T-cell (primary cell): Measurements from ENCODE around the gene DNAI1. TPM values are rescaled to one million over a fixed set of nuclear protein-coding genes. Genes with fewer than 3 reads are reported as not detected.

Experiments
- ATAC-seq, 4 experiments: fragments of 200-7000 bp in 3 of 4; fragments of 150-1000 bp in 1 of 4; cut with Tn5 transposase; replicated peaks in 1 of 4; 1 replicate in 3 of 4; 2 replicates in 1 of 4; pipeline ENCODE4 v1.10.0; 2021; ENCODE audit warnings: moderate library complexity in 3 of 4, mild to moderate bottlenecking in 2 of 4, moderate number of reproducible peaks in 1 of 4
- CTCF ChIA-PET, 2 donors: fragments of 300-600 bp; sonication (Branson Sonifier 250); formaldehyde crosslinking; loops; one replicate each; lab custom pipeline; 2022; ENCODE audit warnings: antibody characterized with exemption in 2 of 2; lab: Charles Lee
- POLR2A ChIA-PET, 2 donors: fragments of 300-600 bp; sonication (Branson Sonifier 250); formaldehyde crosslinking; loops; one replicate each; lab custom pipeline; 2022; ENCODE audit warnings: antibody characterized with exemption in 2 of 2; lab: Charles Lee
- DNase-seq, 35 experiments: peaks; one replicate each; pipeline versions ENCODE4 v3.0.0 to v3.0.0-alpha.2; 2013 to 2023
- H3K27ac ChIP-seq: one replicate; pipeline ENCODE4 v1.5.1; 2013; ENCODE audit warnings: low read length
- H3K27me3 ChIP-seq, 2 experiments: replicated peaks in 1 of 2; 1 replicate in 1 of 2; 2 replicates in 1 of 2; pipeline versions ENCODE4 v1.6.1 to v1.7.0; 2013; ENCODE audit warnings: low read length in 1 of 2, mixed read lengths in 1 of 2; ENCODE audit not compliant: control insufficient read depth in 2 of 2, insufficient read depth in 2 of 2; ENCODE audit errors: extremely low read depth in 1 of 2
- H3K36me3 ChIP-seq, 2 donors: 1 replicate in 1 of 2; 2 replicates in 1 of 2; pipeline versions ENCODE4 v1.6.1 to v1.7.0; 2013; ENCODE audit warnings: low read length in 1 of 2; ENCODE audit not compliant: control insufficient read depth in 2 of 2, insufficient read depth in 1 of 2; ENCODE audit errors: extremely low read depth in 1 of 2
- H3K4me1 ChIP-seq, 2 experiments: 1 replicate in 1 of 2; 2 replicates in 1 of 2; pipeline versions ENCODE4 v1.6.1 to v1.7.0; 2013; ENCODE audit warnings: low read length in 2 of 2, mixed read lengths in 1 of 2; ENCODE audit not compliant: insufficient read depth in 2 of 2, control insufficient read depth in 1 of 2; ENCODE audit errors: extremely low read depth in 1 of 2
- H3K4me3 ChIP-seq, 2 donors: 1 replicate in 1 of 2; 2 replicates in 1 of 2; pipeline versions ENCODE4 v1.5.1 to v1.7.0; 2013; ENCODE audit warnings: mild to moderate bottlenecking in 2 of 2, low read length in 1 of 2, moderate library complexity in 1 of 2; ENCODE audit not compliant: control insufficient read depth in 1 of 2; ENCODE audit errors: extremely low read depth in 1 of 2
- H3K9me3 ChIP-seq: 2 replicates; pipeline ENCODE4 v1.7.0; 2013
- H3K27ac Mint-ChIP-seq, 2 donors: one replicate each; pipeline ENCODE4 v1.8.0; 2020 to 2021; ENCODE audit warnings: mild to moderate bottlenecking in 2 of 2, mixed read lengths in 2 of 2
- H3K27me3 Mint-ChIP-seq, 2 donors: one replicate each; pipeline ENCODE4 v1.8.0; 2021 to 2022; ENCODE audit warnings: mixed read lengths in 2 of 2
- H3K36me3 Mint-ChIP-seq: one replicate; pipeline ENCODE4 v1.8.0; 2021; ENCODE audit warnings: mixed read lengths
- H3K4me1 Mint-ChIP-seq, 3 donors: one replicate each; pipeline ENCODE4 v1.8.0; 2020 to 2022; ENCODE audit warnings: mixed read lengths in 3 of 3, mild to moderate bottlenecking in 1 of 3
- H3K4me3 Mint-ChIP-seq, 3 donors: one replicate each; pipeline ENCODE4 v1.8.0; 2020 to 2022; ENCODE audit warnings: mild to moderate bottlenecking in 3 of 3, mixed read lengths in 3 of 3, moderate library complexity in 3 of 3
- H3K9me3 Mint-ChIP-seq, 3 donors: one replicate each; pipeline ENCODE4 v1.8.0; 2020 to 2022; ENCODE audit warnings: mixed read lengths in 3 of 3
- WGBS: methylation state at CpG from one replicate; pipeline ENCODE4 v1.1.5; 2013; ENCODE audit warnings: missing lambda C conversion rate; ENCODE audit not compliant: insufficient coverage; 5-methylcytosine and 5-hydroxymethylcytosine counted together
- total RNA-seq, 35 experiments: library from RNA in 6 of 35; stranded (reverse) in 6 of 35; fragments of 120-200 nt in 1 of 35; gene quantifications; one replicate each; pipeline versions ENCODE4 v1.2.1 to v1.2.4 and lab custom pipeline; 2013 to 2026

DNAI1 gene
- total RNA-seq, 5 donors from 2014 or later (not counting 1 experiment from before 2014, with no cell fraction given) = not detected

DNA sequence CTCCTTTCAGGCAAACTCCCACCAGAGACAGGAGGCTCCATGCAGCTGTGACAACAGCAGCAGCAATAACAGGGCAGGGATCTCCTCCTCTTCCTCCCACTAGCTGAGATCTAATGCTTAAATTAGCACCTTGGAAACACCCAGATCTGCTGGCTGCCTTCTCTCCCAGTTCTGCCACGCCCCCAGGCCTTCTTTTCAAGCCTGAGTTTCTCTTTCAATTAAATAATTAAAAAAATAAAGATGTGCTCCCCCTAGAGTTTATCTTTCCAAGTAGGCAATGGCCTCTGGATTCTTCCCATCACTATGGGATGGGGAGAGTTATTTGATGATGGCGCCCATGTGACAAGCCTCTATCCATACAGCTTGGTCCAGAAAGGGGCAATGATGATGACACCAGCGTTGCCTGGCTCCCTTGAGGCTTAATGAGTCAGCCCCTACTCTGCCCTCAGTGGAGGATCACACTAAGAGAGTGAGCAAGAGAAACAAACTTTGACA lies 4.0 kb upstream of the DNAI1 start:
- no peak overlapping the region for H3K4me3 ChIP-seq
- Mint-ChIP-seq H3K4me1 (peaks cover 33 to 51% (median 34%) of the 10 kb centered on the region in 3 donors), H3K36me3 (peaks cover 13% of the 10 kb centered on the region), H3K27me3 (no peaks in the 10 kb centered on the region), H3K9me3 (no peaks in the 10 kb centered on the region), H3K27ac (no peak overlapping the region), H3K4me3 (no peak overlapping the region)
- ChIA-PET CTCF (no interaction called here), POLR2A (no interaction called here)
- H3K27me3 ChIP-seq = no peaks in the 10 kb centered on the region
- H3K9me3 ChIP-seq = no peaks in the 10 kb centered on the region
- ATAC-seq (no peak), DNase-seq (no peak)
- H3K4me1 ChIP-seq = peaks cover 10 to 19% of the 10 kb centered on the region in 2 experiments
- no peak overlapping the region for H3K27ac ChIP-seq
- WGBS = no CpG with 5 or more reads among the region's 3 CpGs
- H3K36me3 ChIP-seq = no peaks in the 10 kb centered on the region

DNA sequence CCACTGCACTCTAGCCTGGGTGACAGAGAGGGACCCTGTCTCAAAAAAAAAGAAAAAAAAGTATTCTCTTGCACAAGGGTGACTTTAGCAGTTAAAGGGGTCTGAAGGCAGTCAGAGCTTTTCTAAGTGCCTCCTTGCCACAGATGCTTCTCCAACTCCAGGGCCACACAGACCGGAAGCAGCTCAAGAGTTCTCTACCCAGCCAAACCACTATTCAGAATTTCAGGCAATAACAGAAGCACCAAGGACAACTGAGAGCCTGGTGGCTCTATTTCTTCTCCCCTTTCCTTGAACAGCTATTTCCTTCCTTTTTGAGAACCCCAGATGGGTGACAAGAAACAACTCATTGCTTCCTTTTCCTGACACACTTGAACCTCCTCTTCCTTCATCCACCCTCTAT lies 2.5 kb upstream of the DNAI1 start:
- Mint-ChIP-seq H3K36me3 (peaks cover 7% of the 10 kb centered on the region), H3K4me3 (peak overlapping the region; percentile 3 to 88 (median 38)), H3K4me1 (peaks cover 33 to 56% (median 34%) of the 10 kb centered on the region in 3 donors), H3K27me3 (no peaks in the 10 kb centered on the region), H3K9me3 (no peaks in the 10 kb centered on the region), H3K27ac (no peak overlapping the region)
- ATAC-seq (no peak), DNase-seq (no peak)
- Histone ChIP-seq H3K27me3 (no peaks in the 10 kb centered on the region), H3K9me3 (no peaks in the 10 kb centered on the region), H3K27ac (no peak overlapping the region), H3K4me1 (peaks cover 10 to 19% of the 10 kb centered on the region in 2 experiments), H3K4me3 (no peak overlapping the region), H3K36me3 (no peaks in the 10 kb centered on the region)
- 100% methylated on average over 1 of the region's 1 CpG for WGBS
- ChIA-PET CTCF (interaction anchor here in 1 of 2 donors (0.7 kb wide), 1 partner anchor 174 kb away, joined by 6 read pairs; no protein-coding TSS in a partner anchor), POLR2A (no interaction called here)

DNA sequence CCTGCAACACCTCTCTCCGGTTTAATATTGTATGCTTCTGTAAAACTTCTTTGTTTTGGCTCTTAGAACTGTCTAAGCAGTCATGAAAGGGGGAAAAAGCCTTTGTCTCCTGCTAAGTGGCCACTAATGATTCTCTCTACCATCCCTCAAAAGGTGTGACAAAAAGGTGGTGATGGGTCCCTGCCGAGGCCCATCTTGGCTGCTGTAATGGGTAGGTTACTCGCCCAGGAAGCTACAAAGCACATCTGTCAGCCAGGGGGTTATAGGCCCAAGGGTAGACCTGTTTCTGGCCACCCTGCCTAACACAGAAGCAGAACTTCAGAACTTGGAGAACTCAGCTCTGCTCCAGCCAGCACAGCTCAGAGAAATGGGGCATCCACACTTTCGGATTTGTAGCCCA lies 1.9 kb upstream of the DNAI1 start:
- no peak for ATAC-seq
- Mint-ChIP-seq H3K27me3 (peaks cover 5% of the 10 kb centered on the region in 2 donors), H3K36me3 (peaks cover 5% of the 10 kb centered on the region), H3K9me3 (no peaks in the 10 kb centered on the region), H3K27ac (no peak overlapping the region), H3K4me1 (peaks cover 33 to 50% (median 34%) of the 10 kb centered on the region in 3 donors), H3K4me3 (peak overlapping the region; percentile 88 to 90 (median 88))
- ChIA-PET CTCF (no interaction called here), POLR2A (no interaction called here)
- no peaks in the 10 kb centered on the region for H3K9me3 ChIP-seq
- H3K4me3 ChIP-seq = no peak overlapping the region
- peaks cover 10 to 19% of the 10 kb centered on the region in 2 experiments for H3K4me1 ChIP-seq
- no peak for DNase-seq
- no peak overlapping the region for H3K27ac ChIP-seq
- no peaks in the 10 kb centered on the region for H3K36me3 ChIP-seq
- H3K27me3 ChIP-seq = peaks cover 0 to 4% of the 10 kb centered on the region in 2 experiments
- WGBS = 95% methylated on average over 3 of the region's 4 CpGs

DNA sequence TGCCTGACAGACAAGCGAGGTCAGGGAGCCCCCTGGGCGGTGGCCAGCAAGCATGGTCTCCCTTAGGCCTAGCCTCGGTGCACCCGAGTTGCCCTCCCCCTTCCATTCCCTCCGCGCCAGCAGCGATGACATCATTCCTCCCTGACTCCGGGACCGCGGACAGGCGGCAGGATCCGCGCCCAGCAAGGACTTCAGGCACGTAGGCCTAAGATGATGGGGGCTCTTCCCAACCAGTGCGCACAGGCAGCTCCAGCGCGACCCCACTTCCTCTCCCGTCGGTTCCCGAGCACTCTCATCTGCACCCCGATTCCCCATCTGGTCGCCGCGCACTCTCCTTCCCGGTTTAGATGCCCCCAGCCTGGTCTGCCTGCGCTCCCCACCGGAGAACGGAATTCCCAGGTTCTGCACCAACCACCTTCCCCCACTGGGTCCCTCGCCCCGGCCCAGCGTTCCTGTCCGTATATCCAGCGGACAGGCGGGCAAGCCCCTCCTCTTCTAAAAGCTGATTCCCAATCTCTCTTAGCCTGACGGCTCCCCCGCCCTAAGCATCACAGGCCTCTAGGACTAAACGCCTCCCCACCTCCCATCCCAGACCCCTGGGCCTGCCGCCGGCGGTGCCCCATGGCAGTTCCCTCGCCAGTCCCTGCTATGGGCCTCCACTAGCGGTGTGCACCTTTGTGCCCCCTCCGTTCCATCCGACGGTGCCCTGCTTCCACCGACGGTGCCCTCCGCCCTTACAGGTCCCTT lies 1.2 kb upstream of the DNAI1 start:
- ChIA-PET POLR2A (no interaction called here), CTCF (no interaction called here)
- peaks cover 33 to 50% (median 34%) of the 10 kb centered on the region in 3 donors for H3K4me1 Mint-ChIP-seq
- 50% methylated on average over 48 of the region's 48 CpGs for WGBS
- peak overlapping the region; percentile 88 to 90 (median 88) for H3K4me3 Mint-ChIP-seq
- Histone ChIP-seq H3K4me3 (peak overlapping the region; percentile 63 to 79), H3K9me3 (no peaks in the 10 kb centered on the region), H3K36me3 (no peaks in the 10 kb centered on the region), H3K27me3 (peaks cover 0 to 8% of the 10 kb centered on the region in 2 experiments), H3K27ac (no peak overlapping the region), H3K4me1 (peaks cover 10 to 19% of the 10 kb centered on the region in 2 experiments)
- H3K9me3 Mint-ChIP-seq = no peaks in the 10 kb centered on the region
- DNase-seq = peak in 12 of 35 experiments; percentile 5 to 33 (median 10)
- peak overlapping the region in 1 of 2 donors; percentile 45 for H3K27ac Mint-ChIP-seq
- H3K36me3 Mint-ChIP-seq = peaks cover 2% of the 10 kb centered on the region
- ATAC-seq = peak in 2 of 4 experiments; percentile 11 to 14
- H3K27me3 Mint-ChIP-seq = peaks cover 5 to 6% of the 10 kb centered on the region in 2 donors

DNA sequence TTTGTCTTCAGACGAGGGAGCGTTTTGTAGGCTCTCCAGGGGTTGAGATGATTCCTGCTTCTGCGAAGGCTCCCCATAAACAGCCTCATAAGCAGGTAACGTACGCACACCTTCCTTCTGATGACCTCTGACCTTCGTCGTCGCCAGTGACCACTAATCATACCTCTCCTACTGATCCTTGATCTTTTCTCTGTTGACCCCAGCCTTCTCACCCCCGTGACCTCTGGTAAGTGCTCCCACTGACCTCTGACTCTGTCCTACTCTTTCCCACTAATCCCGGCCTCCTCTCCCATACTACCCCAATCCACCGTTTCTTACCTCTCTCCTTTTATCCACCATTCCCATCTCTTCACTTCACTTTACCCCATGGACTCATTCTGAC lies 345 bp downstream of the DNAI1 start:
- H3K4me1 ChIP-seq = peaks cover 10 to 19% of the 10 kb centered on the region in 2 experiments
- ChIA-PET CTCF (interaction anchor here in 1 of 2 donors (0.5 to 0.6 kb wide), 4 partner anchors 66 to 671 kb away, joined by 4 to 10 read pairs (median 4); no protein-coding TSS in a partner anchor), POLR2A (interaction anchor here in 1 of 2 donors (0.6 kb wide), 1 partner anchor 79 kb away, joined by 7 read pairs; no protein-coding TSS in a partner anchor)
- Mint-ChIP-seq H3K4me1 (peaks cover 29 to 43% (median 33%) of the 10 kb centered on the region in 3 donors), H3K27ac (peak overlapping the region; percentile 36 to 42), H3K27me3 (peaks cover 5 to 6% of the 10 kb centered on the region in 2 donors), H3K9me3 (no peaks in the 10 kb centered on the region), H3K4me3 (peak overlapping the region; percentile 79 to 88 (median 88)), H3K36me3 (no peaks in the 10 kb centered on the region)
- 32% methylated on average over 11 of the region's 11 CpGs for WGBS
- peak overlapping the region; percentile 3 to 62 for H3K4me3 ChIP-seq
- no peak for ATAC-seq
- H3K9me3 ChIP-seq = no peaks in the 10 kb centered on the region
- H3K27ac ChIP-seq = no peak overlapping the region
- peaks cover 0 to 8% of the 10 kb centered on the region in 2 experiments for H3K27me3 ChIP-seq
- DNase-seq = no peak
- H3K36me3 ChIP-seq = no peaks in the 10 kb centered on the region

DNA sequence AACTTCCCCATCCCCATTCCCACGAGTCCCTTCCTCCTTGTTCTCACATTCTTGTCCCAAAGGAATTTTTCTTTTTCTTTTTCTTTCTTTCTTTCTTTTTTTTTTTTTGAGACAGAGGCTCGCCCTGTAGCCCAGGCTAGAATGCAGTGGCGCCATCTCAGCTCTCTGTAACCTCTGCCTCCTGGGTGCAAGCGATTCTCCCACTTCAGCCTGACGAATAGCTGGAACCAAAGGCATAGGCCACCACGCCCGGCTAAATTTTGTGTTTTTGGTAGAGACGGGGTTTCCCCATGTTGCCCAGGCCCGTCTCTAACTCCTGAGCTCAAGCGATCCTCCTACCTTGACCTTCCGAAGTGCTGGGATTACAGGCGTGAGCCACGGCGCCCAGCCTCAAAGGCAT lies 751 bp downstream of the DNAI1 start:
- POLR2A ChIA-PET = no interaction called here

More for the DNA sequence above, 751 bp downstream of the DNAI1 start:
- Histone ChIP-seq H3K9me3 (no peaks in the 10 kb centered on the region), H3K4me1 (peaks cover 10 to 19% of the 10 kb centered on the region in 2 experiments), H3K27me3 (peaks cover 0 to 8% of the 10 kb centered on the region in 2 experiments), H3K36me3 (no peaks in the 10 kb centered on the region), H3K27ac (no peak overlapping the region), H3K4me3 (no peak overlapping the region)
- CTCF ChIA-PET = interaction anchor here (0.6 to 0.7 kb wide), 2 partner anchors 17 to 340 kb away, joined by 3 to 5 read pairs; no protein-coding TSS in a partner anchor
- Mint-ChIP-seq H3K4me1 (peaks cover 29 to 39% (median 33%) of the 10 kb centered on the region in 3 donors), H3K9me3 (no peaks in the 10 kb centered on the region), H3K4me3 (peak overlapping the region; percentile 79 to 88 (median 88)), H3K27me3 (peaks cover 5 to 6% of the 10 kb centered on the region in 2 donors), H3K27ac (no peak overlapping the region), H3K36me3 (no peaks in the 10 kb centered on the region)
- ATAC-seq (no peak), DNase-seq (peak in 1 of 35 experiments; percentile 6)
- WGBS = 92% methylated on average over 10 of the region's 14 CpGs
